GM19193 (cell line): ENCODE results near the gene RRM2.

Source experiments
- POLR2A ChIP-seq: IDR thresholded peaks from 4 replicates; pipeline ENCODE4 v1.6.1; 2011; ENCODE audit not compliant: insufficient read depth, insufficient read length; ENCODE audit errors: extremely low read depth

The RRM2 gene

GRCh38 chr2:10136101-10136934, 13.8 kb downstream of the RRM2 start:
- TF ChIP-seq POLR2A, result no peak

DNA sequence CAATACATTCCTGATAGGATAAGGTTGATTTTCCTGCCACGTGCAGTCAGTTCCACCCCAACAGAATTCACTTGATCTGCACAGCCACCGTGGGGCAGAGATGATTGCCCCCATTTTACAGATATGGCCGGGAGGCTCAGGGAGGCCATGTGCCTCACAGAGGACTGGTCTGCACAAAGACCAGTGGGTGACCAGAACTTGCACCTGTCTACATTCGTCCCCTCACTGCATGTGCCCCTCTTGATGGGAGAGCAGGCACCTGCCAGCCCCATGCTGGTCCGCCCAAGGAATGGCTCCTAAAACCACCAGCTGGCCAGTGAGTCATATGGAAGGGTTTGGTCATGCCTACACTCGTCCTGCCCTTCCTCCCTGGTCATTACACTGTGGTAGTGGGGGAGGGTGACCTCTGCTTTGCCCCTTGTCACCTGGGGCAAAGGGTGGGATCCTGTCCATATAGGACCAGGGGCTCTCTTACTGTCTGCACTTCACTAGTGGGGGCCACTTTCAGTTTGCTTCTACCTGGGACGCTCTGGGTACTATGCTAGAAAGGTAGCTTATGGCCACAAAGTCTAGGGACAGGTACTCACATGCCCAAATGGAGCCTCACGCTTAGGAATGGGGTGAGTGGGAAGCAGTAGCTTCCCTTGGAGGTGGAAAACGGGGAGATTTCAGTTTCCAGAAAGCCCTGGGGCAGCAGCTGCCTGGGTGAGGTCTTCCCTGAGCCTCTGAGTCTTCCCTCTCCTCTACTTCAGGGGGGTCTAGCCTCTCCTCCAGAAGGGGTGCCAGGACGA, 14.7 kb downstream of the RRM2 start:
- no peak for TF ChIP-seq POLR2A

DNA sequence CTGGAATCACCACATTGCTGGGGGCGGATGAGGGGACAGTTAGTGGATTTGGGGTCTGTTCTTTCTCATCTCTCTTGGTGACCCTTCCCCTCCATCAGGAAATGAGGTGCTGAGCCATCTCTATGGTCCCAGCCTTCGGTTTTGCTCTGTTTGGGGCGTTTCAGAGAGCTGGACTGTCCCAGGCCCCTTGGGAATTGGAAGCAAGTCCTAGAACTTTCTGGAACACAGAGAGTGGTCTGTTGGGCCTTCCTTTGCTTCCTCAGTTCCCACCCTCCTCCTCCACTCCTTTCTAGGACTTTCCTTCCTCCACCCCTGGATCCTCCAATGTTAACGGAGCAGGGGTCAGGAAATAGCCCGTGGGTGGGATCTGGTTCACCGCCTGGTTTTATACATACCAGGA, 17.0 kb downstream of the RRM2 start:
- no peak for TF ChIP-seq POLR2A

DNA sequence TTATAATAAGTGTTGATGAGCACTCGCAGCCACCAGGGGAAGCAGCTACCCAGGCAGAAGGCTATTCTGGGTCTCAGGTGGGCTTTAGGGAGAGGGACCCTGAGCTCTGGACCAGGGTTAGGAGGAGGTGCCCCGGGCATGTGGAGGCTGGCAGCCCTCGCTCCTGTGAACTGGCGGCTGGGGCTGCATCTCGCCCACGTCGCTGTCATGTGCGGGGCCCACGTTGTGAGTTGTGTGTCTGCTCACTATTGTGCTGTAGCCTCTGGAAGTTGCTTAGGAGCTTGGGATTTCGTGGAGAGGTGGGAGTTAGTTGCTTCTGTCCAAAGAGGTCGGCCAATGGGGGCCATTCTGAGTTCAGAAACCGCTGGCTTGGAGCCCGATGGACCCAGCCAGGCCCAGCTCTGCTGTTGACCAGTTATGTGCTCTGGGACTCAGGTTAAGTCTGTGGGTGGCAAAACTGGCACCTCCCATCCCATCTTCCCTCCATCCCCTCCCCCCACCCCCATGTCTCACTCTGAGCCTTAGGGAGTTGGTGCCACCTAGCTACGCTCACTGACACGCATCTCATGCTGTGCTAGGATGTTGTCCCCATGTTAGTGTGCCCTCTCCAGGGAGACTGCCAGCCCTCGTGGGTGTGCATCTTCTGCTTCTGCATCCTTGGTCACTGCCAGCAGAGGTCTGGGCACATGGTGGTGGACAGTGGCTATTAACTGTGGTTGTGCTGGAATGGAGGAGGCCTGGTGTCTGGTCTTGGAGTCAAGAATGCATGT, 18.5 kb downstream of the RRM2 start:
- TF ChIP-seq POLR2A, result no peak

DNA sequence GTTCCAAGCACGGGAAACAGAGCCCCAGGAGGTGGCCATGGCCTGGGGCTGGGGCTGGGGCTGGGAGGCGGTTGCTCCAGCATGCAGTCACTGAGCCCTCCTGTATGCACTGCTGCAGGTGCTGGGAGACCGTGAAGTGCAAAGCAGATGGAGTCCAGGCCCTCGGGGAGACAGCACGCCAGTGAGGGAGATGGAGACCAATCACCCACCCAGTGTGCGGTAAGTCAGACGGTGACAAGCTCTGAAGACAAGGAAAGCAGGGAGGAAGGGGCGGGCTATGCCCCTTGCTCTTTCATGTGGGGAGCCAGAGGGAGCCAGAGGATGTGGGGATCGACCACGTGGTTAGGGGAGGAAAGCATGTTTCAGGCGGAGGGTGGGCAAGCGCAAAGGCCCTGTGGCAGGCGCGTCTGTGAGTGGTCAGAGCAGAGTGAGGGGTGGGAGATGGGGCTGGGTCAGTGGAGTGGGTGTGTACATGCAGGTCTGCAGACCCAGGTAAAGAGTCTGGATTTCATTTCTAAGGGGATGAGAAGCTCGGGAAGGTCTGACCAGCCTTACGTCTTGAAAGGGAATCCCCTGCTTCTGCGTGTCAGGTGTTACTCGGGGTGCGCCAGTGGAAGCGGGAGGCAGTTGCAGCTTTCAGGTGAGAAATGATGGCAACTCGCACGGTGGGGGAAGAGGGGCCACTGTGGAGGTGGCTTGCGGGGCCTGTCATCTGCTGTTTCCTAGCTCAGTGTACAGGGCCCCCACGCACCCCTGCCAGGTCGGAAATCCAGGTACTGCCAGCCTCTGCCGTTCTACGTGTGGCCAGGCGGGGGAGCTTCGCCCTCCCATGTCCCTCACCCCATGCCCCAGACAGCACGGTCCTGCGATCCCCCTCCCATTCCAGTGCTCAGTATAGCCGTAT, 19.4 kb downstream of the RRM2 start:
- no peak for TF ChIP-seq POLR2A

GRCh38 chr2:10142640-10142965, 20.1 kb downstream of the RRM2 start:
- TF ChIP-seq POLR2A, result no peak

DNA sequence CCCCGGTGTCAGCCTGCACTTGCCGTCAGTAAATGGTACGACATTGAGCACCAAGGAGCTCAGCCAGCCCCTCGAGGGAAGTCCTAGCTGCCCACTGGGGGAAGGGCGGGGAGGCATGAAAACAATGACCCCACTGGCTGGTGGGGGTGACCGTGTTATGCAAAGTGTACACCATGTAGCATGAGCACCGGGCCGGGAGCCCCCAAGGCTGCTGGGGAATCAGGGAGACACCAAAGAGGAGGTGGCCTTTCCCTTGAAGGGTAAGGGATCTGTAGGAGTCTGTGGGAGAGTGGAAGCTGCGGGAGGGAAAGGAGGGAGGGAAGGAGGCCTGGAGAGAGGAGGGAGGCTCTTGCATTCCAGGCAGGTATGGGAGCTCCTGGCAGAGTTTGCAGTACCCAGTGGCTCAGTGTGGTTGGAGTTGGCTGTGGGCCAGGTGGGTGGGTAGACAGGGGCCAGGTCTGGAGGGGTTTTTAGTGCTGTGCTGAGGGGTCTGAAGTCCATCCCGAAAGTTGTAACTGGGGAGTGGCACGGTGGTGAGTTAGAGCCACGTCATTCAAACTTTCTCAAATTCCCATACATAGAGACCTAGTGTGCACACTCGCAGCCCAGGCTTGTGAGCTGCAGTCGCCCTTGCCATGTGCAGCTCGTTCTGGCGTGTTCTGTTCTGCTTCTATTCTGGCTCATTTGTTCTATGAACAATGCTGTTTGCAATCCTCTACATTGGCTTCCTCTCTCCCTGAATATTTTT, 22.4 kb downstream of the RRM2 start:
- no peak for TF ChIP-seq POLR2A

DNA sequence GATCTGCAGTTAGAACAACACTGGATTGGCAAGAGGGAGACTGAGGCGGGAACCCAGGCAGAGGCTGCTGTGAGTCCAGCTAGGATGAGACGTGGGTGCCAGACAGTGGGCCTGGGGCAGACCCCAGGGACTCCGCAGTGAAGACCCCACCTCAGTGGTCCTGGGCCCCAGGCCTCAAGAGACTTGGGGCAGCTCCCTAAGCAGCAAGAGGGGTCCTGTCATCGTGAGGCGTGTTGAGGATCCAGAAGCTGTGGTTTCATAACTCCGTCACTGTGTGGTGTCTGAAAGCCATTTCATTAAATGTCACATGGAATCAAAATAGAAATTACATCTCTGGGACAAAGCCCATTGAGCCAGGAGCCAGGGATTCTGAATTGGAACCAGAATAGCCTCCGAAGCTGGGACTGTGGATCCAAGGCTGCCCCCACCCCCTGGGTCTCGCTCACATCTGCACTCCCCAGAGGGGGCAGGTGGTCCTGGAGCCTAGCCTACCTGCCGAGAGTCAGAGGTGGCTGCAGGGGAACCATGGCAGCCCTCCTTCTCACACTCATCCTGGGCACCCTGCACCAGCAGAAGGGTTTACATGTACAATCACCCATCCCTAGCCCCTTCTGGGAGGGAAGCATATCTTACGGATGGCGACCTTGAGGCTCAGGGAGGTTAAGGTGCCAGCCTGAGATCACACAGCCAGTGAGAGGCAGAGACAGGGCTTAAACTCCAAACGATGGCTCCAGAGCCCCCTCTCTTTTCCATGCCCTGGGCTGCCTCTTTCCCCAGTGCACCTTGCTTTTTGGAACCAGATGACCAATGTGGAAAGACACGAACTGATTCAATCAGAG, 23.2 kb downstream of the RRM2 start:
- no peak for TF ChIP-seq POLR2A

DNA sequence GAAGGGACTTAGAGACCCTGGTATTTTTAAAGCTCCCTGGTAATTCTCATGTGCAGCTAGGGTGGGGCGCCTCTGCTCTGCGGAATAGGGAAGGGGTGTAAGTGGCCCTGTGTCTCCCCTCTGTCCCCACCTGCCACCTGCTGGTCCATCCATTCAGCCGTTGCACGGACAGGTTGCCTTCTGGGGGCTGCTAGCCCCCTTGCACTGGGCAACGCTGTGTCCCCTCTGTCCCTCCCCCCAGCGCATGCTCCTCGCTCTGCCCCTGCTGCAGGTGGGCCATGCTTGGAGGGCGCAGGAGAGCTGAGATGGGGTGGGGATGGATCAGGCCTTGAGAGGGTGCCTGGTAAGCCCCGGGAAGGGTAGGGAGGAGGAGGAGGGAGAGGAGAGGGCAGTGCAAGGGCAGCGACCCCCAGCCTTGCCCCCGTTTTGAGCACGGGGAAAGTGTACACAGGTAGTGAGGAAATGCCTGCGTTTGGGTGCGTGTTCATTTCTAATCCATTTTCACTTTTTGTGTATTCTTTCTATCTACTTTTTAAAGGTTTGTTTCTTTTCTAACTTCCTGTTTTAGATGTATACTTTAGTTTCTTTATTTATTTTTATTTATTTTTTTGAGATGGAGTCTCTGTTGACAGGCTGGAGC, 23.9 kb downstream of the RRM2 start:
- TF ChIP-seq POLR2A, result no peak

DNA sequence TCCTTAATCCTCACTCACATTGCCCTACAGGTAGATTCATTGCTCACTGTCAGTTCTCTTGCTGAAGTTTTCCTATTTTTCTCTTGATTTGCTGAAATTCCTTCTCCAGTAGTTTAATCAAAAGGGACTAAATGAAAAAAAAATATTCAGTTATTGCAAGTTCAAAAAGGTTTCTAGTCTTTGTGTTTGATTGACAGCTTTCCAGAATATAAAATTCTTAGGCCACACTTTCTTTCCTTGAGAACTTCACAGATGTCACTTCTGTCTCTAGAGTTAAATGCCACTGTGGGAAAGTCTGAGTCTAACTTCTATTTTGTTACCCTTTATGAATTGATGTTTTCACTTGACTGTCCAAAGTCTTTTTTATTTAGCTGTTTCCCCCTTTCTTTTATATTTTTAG, 25.7 kb downstream of the RRM2 start:
- TF ChIP-seq POLR2A, result no peak

GRCh38 chr2:10149635-10150034, 27.1 kb downstream of the RRM2 start:
- no peak for TF ChIP-seq POLR2A

DNA sequence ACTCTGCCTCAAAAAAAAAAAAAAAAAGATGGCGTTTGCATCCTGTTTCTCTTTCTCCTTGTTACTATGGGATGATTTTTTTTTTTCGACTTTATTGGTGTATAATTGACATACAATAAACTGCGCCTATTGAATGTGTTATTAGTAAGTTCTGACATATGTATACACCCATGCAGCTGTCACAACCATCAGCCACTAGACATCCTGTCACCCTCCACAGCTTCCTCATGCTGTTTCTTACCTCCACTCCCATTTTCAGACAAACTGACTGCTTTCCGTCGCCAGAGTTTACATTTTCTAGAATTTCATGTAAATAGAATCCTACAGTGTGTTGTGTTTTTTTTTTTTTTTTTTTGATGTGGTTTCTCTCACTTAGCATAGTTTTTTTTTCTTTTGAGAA, 27.9 kb downstream of the RRM2 start:
- TF ChIP-seq POLR2A, result no peak

DNA sequence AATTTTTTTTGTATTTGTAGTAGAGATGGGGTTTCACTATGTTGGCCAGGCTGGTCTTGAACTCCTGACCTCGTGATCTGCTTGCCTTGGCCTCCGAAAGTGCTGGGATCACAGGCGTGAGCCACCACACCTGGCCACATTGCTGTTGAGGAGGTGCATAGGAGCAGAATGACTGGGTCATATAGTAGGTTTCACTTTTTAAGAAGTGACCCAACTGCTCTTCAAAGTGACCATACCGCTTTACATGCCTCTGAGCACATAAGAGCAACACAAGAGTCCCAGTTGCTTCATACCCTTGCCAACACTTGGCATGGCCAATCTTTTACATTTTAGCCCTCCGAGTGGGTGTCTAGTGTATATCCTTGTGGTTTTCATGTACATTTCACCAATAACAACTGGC, 28.9 kb downstream of the RRM2 start:
- TF ChIP-seq POLR2A, result no peak

DNA sequence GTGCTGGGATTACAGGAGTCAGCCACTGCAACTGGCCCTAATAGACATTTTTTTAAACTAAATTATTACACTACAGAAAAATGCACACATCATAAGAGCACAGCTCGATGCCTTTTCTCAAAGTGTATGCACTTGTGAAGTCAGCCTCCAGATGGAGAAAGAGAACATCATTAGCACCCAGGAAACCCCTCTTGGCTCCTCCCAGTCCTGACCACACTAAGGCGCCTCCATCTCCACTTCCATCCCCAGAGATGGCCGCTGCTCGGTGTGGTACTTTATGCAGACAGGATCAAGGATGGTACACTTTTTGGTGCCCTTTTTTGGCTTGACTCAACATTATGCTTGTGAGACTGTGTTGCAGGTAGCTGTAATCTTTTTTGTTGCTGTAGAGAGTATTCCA, 34.8 kb downstream of the RRM2 start:
- no peak for TF ChIP-seq POLR2A
